IgD-negative memory B cell (primary cell): ENCODE measurements around the gene RAB44. TPM values are rescaled to one million over a fixed set of nuclear protein-coding genes. Genes with fewer than 3 reads are reported as not detected.

Experiments
- H3K27ac Mint-ChIP-seq, 3 donors: one replicate each; pipeline ENCODE4 v1.8.0; 2020 to 2022; ENCODE audit warnings: mild to moderate bottlenecking in 3 of 3, mixed read lengths in 3 of 3, moderate library complexity in 1 of 3
- H3K27me3 Mint-ChIP-seq: one replicate; pipeline ENCODE4 v1.8.0; 2021; ENCODE audit warnings: mixed read lengths
- H3K36me3 Mint-ChIP-seq: one replicate; pipeline ENCODE4 v1.8.0; 2020; ENCODE audit warnings: mild to moderate bottlenecking, mixed read lengths
- H3K4me1 Mint-ChIP-seq, 3 donors: one replicate each; pipeline ENCODE4 v1.8.0; 2020 to 2022; ENCODE audit warnings: mixed read lengths in 3 of 3, mild to moderate bottlenecking in 1 of 3
- H3K4me3 Mint-ChIP-seq, 4 donors: one replicate each; pipeline ENCODE4 v1.8.0; 2020 to 2022; ENCODE audit warnings: mild to moderate bottlenecking in 4 of 4, mixed read lengths in 4 of 4, moderate library complexity in 3 of 4
- H3K9me3 Mint-ChIP-seq, 3 donors: one replicate each; pipeline ENCODE4 v1.8.0; 2020 to 2021; ENCODE audit warnings: mixed read lengths in 3 of 3, mild to moderate bottlenecking in 1 of 3
- polyA plus RNA-seq: library from polyadenylated mRNA; unstranded; fragments of 300-500 nt; fragmentation: Illumina TruSeq; gene quantifications from one replicate; pipeline ENCODE4 v1.2.3, GENCODE V29; 2021

RAB44 gene
- polyA plus RNA-seq, 1 donor from 2014 or later = not detected

DNA sequence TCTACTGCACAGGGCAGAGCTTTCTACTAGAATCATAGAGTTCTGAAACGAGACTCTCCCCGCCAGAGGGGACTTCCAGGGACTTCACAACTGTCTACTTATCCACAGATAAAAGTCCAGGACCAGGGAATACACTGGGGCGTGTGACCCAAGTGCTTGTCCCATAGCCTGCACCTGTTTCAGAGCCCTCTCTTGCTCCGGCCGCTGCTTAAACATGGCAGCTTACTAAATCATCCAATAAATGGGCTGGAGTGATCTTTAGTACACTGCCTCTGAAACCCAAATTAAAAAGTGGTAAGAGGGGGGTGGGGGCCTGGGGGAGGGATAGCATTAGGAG is 8.9 kb upstream of the RAB44 start:
- peaks cover 51 to 58% (median 56%) of the 10 kb centered on the region in 3 donors for H3K4me1 Mint-ChIP-seq
- H3K27ac Mint-ChIP-seq = peak overlapping the region in 1 of 3 donors; percentile 33
- H3K4me3 Mint-ChIP-seq = peak overlapping the region in 1 of 4 donors; percentile 4

DNA sequence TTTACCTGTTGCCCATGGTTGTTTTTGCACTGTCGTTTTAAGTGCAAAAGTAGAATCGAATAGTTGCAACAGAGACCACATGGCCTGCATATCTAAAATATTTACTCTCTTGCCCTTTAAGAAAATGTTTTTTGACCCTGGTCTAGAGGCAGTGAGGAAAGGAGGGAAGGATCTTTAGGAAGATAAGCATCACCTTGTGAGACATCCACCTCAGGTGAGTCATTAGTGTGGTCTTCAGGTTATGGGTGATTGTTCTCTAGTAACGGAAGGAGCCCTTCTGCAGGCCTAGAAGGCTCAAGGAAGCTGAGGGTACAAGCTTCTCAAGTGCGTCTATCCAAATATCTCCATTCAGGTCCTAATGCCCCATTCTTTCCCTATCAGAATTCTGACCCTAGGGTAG is 6.6 kb upstream of the RAB44 start:
- Mint-ChIP-seq H3K9me3 (no peaks in the 10 kb centered on the region), H3K4me3 (peak overlapping the region in 1 of 4 donors; percentile 68), H3K27ac (peak overlapping the region; percentile 93 to 99 (median 94)), H3K27me3 (no peaks in the 10 kb centered on the region), H3K36me3 (peaks cover 3% of the 10 kb centered on the region), H3K4me1 (peaks cover 60 to 66% (median 63%) of the 10 kb centered on the region in 3 donors)

More for the DNA sequence above, 8.9 kb upstream of the RAB44 start:
- Mint-ChIP-seq H3K9me3 (no peaks in the 10 kb centered on the region), H3K27me3 (no peaks in the 10 kb centered on the region), H3K36me3 (peaks cover 3% of the 10 kb centered on the region)

DNA sequence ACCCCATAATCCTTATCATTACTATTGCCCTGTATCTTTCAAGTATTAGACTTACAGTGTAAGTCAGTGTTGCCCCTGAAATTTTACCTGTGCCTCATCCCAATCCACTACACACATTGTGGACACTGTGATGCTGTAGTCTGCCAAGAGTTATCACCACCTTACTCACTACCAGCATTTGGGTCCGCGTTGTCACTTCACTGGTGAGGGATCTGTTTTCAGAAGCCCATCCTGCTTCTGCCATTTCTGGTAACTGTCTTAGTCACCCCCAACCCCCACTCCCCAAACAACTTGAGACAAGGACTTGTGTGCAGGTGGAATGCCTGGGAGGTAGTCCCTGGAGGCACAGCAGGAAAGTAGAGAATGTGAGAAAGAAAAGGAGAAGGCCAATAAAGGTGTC is 6.0 kb upstream of the RAB44 start:
- H3K4me1 Mint-ChIP-seq = peaks cover 61 to 66% (median 63%) of the 10 kb centered on the region in 3 donors
- H3K9me3 Mint-ChIP-seq = no peaks in the 10 kb centered on the region
- no peaks in the 10 kb centered on the region for H3K27me3 Mint-ChIP-seq
- peak overlapping the region; percentile 93 to 99 (median 94) for H3K27ac Mint-ChIP-seq
- peaks cover 3% of the 10 kb centered on the region for H3K36me3 Mint-ChIP-seq
- peak overlapping the region in 3 of 4 donors; percentile 68 to 83 (median 81) for H3K4me3 Mint-ChIP-seq

DNA sequence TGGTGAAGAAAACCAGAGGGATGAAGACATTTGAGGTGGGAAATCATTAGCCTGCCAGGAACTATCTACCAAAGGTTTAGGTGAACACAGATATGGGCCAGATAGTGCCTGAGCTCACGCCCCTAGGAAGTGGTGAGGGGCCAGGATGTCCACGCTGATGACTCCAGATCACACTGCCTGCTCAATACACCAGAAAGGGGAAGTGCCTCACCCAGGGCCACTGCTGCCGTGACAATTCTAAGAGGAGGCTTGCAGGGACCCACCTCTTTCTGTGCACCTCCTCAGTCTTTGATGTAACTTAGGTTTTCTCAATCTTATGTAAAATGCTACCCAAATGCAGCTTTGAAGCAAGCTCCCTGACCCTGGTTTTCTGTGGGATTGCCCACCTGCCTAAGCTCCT is 5.4 kb upstream of the RAB44 start:
- peak overlapping the region in 3 of 4 donors; percentile 68 to 83 (median 81) for H3K4me3 Mint-ChIP-seq
- no peaks in the 10 kb centered on the region for H3K9me3 Mint-ChIP-seq
- peaks cover 64 to 66% (median 64%) of the 10 kb centered on the region in 3 donors for H3K4me1 Mint-ChIP-seq
- peaks cover 3% of the 10 kb centered on the region for H3K36me3 Mint-ChIP-seq
- no peaks in the 10 kb centered on the region for H3K27me3 Mint-ChIP-seq
- peak overlapping the region; percentile 93 to 99 (median 94) for H3K27ac Mint-ChIP-seq

DNA sequence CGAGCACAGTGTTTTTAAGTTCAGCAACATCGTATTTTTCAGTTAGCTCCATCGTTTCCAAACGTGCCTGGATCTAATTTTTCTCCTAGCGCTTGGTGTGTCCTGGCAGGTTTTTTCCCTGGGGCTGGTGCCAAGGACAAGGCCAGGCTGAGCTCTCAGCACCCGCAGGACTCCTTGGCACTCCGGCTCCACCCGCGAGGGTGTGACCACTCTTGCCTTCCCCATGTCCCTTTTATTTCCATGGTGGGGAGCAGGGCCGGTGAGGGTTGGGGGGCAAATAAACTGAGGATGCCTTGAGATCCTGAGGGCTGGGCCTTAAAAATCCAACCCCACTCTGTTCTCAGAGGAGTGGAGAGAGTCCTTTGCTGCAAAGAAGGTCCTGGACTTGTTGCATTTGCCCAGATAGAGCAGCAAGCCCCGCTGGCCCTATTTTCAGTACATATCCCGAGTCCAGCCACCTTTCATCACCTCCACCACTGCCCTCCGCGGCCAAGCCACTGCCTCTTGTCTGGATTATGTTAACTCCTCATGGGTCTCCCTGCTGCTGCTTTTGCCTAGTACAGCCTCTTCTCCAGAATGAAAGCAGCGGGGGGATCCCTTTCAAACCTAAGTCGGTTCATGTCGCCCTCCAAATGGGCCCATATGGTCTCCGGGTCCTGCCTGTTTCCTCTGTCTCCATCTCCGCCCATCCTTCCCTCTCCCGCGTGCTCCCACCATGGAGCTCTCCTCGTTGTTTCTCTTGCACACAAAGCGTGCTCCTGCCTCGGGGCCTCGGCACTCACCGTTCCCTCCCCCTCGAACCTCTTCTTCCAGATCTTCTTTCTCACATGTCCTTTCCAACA is 4.5 kb upstream of the RAB44 start:
- peaks cover 59 to 65% (median 64%) of the 10 kb centered on the region in 3 donors for H3K4me1 Mint-ChIP-seq
- peak overlapping the region; percentile 93 to 99 (median 94) for H3K27ac Mint-ChIP-seq
- peak overlapping the region in 3 of 4 donors; percentile 68 to 83 (median 81) for H3K4me3 Mint-ChIP-seq
- H3K27me3 Mint-ChIP-seq = no peaks in the 10 kb centered on the region
- H3K36me3 Mint-ChIP-seq = peaks cover 3% of the 10 kb centered on the region
- H3K9me3 Mint-ChIP-seq = no peaks in the 10 kb centered on the region

DNA sequence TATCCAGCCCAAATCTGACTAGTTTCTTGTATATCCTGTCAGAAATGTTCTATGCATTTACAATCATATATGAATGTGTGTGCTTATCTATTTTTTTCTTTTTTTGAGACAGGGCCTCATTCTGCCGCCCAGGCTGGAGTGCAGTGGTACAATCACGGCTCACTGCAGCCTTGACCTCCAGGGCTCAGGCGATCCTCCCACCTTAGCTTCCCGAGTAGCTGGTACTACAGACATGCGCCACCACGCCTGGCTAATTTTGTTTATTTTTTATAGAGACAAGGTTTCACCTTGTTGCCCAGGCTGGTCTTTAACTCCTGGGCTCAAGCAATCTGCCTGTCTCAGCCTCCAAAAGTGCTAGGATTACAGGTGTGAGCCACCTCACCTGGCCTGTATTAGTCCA is 3.0 kb upstream of the RAB44 start:
- no peaks in the 10 kb centered on the region for H3K9me3 Mint-ChIP-seq
- H3K36me3 Mint-ChIP-seq = peaks cover 3% of the 10 kb centered on the region
- peaks cover 49 to 57% (median 53%) of the 10 kb centered on the region in 3 donors for H3K4me1 Mint-ChIP-seq
- peak overlapping the region in 2 of 4 donors; percentile 19 to 35 for H3K4me3 Mint-ChIP-seq
- H3K27me3 Mint-ChIP-seq = no peaks in the 10 kb centered on the region
- H3K27ac Mint-ChIP-seq = peak overlapping the region; percentile 45 to 90 (median 63)

DNA sequence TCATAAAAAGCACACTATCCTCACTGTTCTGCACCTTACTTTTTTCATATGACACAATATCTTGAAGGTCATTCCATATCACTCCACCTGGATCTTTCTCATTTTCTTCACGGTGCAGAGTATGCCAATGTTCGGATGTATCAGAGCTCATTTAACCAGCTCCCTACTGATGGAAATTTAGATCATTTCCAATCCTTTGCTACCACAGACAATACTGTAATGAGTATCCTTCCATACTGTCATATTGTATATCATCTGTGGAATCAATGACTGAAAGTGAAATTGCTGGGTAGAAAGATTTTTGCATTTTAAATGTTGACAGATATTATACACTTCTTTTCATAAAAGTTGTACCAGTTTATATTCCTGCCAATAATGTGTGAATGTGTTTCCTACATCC is 2.2 kb upstream of the RAB44 start:
- H3K27ac Mint-ChIP-seq = peak overlapping the region in 1 of 3 donors; percentile 10
- H3K27me3 Mint-ChIP-seq = no peaks in the 10 kb centered on the region
- H3K9me3 Mint-ChIP-seq = no peaks in the 10 kb centered on the region

DNA sequence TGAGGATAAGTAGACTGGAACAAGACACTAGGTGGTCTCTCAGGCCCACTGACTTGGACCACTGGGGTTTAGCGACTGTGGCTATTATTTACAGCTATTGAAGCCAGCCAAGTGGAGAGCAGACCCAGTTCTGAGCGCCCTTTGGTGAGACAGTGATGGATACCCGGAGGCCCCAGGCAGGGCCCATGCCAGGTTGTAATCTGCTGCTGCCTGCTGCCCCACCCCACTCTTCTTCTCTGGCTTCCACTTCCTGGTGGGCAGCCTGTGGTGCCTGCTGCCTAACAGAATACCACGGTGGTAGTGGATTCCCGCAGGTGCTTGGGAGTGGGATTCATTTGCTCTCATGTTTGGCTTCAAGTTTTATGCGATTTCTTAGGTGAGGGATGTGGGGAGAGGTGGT is 570 bp downstream of the RAB44 start:
- no peak overlapping the region for H3K4me3 Mint-ChIP-seq
- peaks cover 28 to 35% (median 28%) of the 10 kb centered on the region in 3 donors for H3K4me1 Mint-ChIP-seq
- peaks cover 2% of the 10 kb centered on the region for H3K36me3 Mint-ChIP-seq
- no peaks in the 10 kb centered on the region for H3K9me3 Mint-ChIP-seq
- peak overlapping the region in 1 of 3 donors; percentile 16 for H3K27ac Mint-ChIP-seq
- H3K27me3 Mint-ChIP-seq = no peaks in the 10 kb centered on the region

More for the DNA sequence above, 2.2 kb upstream of the RAB44 start:
- Mint-ChIP-seq H3K4me1 (peaks cover 44 to 53% (median 48%) of the 10 kb centered on the region in 3 donors), H3K4me3 (peak overlapping the region in 2 of 4 donors; percentile 11 to 19), H3K36me3 (peaks cover 3% of the 10 kb centered on the region)

DNA sequence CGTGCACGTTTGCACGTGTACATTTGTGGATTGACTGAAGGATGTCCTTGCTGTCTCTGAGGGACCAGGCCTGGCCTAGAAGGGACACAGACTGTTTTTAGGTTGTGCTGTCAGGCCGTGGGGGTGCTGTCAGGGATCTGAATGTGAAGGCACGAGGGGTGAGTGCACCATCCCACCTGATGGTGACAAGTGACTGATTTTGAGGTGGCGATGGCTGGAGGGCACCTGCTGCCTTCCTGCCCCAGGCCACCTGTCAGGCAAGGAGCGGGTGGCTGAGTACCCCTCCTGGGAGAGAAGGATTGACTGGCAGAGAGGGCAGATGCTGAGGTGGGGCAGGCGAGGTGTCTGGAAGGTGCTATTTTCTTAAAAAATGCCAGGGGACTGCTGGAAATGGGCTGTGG is 1.2 kb downstream of the RAB44 start:
- Mint-ChIP-seq H3K4me3 (no peak overlapping the region), H3K27me3 (no peaks in the 10 kb centered on the region), H3K9me3 (no peaks in the 10 kb centered on the region), H3K36me3 (peaks cover 2% of the 10 kb centered on the region), H3K4me1 (peaks cover 24 to 29% (median 25%) of the 10 kb centered on the region in 3 donors), H3K27ac (peak overlapping the region in 1 of 3 donors; percentile 16)

DNA sequence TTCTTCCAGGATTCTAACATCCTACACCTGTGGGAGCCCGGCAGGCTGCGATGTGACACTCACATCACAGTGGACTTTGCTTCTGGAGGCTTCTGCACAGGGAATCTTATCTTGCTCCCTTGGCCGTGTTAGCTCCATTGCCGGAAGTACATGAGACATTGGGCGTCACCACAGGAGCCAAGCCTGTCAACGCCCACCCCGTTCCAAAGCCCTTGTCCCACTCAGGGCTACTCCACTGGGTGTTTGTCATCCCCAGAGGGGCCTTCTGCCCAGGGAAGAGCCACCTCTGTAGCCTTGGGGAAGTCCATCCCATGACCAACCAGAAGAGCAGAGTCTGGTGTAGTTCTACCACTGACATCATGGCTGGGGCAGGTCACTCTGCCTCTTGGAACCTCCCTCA is 1.7 kb downstream of the RAB44 start:
- H3K9me3 Mint-ChIP-seq = no peaks in the 10 kb centered on the region
- H3K4me1 Mint-ChIP-seq = peaks cover 22 to 27% (median 23%) of the 10 kb centered on the region in 3 donors
- no peak overlapping the region for H3K4me3 Mint-ChIP-seq
- H3K27me3 Mint-ChIP-seq = no peaks in the 10 kb centered on the region
- H3K36me3 Mint-ChIP-seq = peaks cover 2% of the 10 kb centered on the region
- H3K27ac Mint-ChIP-seq = no peak overlapping the region

DNA sequence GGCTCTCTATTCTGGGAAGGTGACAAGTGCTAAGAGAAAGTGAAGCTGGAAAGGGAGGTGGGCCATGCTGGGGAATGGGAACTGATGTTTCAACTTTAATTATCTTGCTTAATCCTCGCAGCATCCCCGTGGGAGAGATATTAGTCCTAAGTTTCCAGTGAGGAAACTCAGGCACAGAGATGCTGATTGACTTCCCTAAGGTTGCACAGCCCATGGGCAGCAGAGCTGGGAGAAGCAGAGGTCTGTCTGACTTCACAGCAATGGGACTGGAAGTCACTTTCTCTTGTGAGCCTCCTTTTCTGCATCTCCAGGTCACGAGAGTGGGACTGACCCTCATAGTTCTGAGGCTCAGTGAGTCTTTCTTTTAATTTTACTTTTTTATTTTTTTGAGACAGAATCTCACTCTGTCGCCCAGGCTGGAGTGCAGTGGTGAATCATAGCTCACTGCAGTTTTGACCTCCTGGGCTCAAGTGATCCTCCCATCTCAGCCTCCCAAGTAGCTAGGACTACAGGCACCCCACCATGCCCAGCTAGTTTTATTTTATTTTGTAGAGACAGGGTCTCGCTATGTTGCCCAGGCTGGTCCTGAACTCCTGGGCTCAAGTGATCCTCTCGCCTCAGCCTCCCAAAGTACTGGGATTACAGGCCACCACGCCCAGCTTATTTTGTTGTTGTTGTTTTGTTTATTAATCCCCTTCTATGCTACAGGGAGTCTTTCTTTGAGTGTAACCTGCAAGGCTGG is 2.6 kb downstream of the RAB44 start:
- Mint-ChIP-seq H3K27ac (peak overlapping the region in 1 of 3 donors; percentile 28), H3K4me3 (no peak overlapping the region), H3K36me3 (peaks cover 2% of the 10 kb centered on the region), H3K27me3 (no peaks in the 10 kb centered on the region), H3K4me1 (peaks cover 14 to 18% (median 17%) of the 10 kb centered on the region in 3 donors), H3K9me3 (no peaks in the 10 kb centered on the region)

DNA sequence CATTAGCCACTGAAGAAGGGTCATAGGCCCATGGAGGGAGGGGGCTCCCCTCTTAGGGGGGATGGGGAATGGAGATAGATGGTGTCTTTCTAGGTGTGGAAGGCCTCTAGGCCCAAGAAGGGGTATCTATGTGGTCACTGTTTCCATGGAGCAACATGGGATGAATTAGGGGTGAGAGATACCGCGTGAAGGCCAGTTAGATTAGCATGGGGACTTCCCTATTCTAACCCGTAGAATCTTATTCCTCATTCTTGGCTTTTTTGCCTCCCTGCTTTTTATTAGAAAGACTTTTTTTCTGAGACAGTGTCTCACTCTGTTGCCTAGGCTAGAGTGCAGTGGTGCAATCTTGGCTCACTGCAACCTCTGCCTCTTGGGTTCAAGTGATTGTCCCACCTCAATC is 3.2 kb downstream of the RAB44 start:
- H3K36me3 Mint-ChIP-seq = peaks cover 2% of the 10 kb centered on the region
- H3K4me3 Mint-ChIP-seq = no peak overlapping the region
- peaks cover 10 to 15% (median 12%) of the 10 kb centered on the region in 3 donors for H3K4me1 Mint-ChIP-seq
- H3K9me3 Mint-ChIP-seq = no peaks in the 10 kb centered on the region
- H3K27me3 Mint-ChIP-seq = no peaks in the 10 kb centered on the region
- peak overlapping the region in 1 of 3 donors; percentile 39 for H3K27ac Mint-ChIP-seq

DNA sequence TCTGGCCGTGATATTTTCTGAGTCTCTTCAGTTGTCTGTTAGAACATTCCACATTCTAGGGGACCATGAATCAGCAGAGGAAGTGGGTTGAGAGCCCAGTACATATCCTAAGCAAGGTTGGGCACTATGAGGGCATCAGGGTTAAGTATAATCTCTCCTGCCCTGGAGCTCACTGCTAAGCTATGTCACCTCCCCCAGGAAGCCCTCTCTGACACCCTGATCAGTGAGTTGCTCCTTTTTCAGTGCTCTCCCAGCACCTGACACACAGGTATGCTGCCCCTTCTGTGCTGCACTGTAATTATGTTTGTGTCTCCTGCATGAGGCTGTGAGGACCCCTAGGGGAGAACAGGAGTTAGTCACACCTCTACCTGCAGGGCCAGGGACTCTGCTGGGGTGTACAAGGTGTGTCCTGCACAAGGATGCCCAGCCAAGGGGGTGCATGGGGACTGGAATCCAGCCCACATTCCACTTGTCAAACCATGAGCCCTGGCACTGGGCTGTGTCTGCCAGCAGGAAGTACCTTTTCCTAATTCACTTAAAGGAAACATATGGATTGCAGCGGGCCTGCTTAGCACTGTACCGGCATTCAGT is 3.9 kb downstream of the RAB44 start:
- Mint-ChIP-seq H3K27me3 (no peaks in the 10 kb centered on the region), H3K36me3 (peaks cover 2% of the 10 kb centered on the region), H3K27ac (peak overlapping the region in 2 of 3 donors; percentile 31 to 39), H3K4me3 (no peak overlapping the region), H3K4me1 (peaks cover 10 to 15% (median 10%) of the 10 kb centered on the region in 3 donors), H3K9me3 (no peaks in the 10 kb centered on the region)

DNA sequence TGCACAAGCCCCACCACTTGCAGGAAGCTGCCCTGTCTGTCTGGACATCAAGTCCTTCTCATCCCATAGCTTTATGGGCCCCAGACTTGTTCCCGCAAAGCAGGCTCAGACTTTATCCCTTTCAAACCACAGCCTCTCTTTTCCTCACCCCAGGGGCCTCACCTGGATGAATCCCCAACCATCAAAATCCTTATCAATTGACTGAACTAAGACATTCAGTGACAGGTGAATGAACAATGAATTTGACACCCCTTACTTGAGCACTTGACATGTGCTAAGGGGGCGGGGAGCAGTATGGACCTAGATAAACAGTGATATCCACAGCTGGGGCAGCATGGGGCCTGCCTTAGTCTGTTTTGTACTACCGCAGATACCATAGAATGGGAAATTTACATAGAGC is 5.0 kb downstream of the RAB44 start:
- no peak overlapping the region for H3K27ac Mint-ChIP-seq
- no peaks in the 10 kb centered on the region for H3K9me3 Mint-ChIP-seq
- H3K4me1 Mint-ChIP-seq = peaks cover 2 to 9% (median 6%) of the 10 kb centered on the region in 3 donors
- no peak overlapping the region for H3K4me3 Mint-ChIP-seq
- H3K27me3 Mint-ChIP-seq = no peaks in the 10 kb centered on the region
- H3K36me3 Mint-ChIP-seq = peaks cover 2% of the 10 kb centered on the region
